GM23338 (cell line): Measurements from ENCODE around the gene ZBTB9. TPM values are rescaled to one million over a fixed set of nuclear protein-coding genes. Genes with fewer than 3 reads are reported as not detected.

Source experiments
- ATAC-seq: fragments of 200-7000 bp; cut with Tn5 transposase; 3 replicates; pipeline ENCODE4 v1.9.1; 2020
- DNase-seq: peaks from one replicate; pipeline ENCODE4 v3.0.0-alpha.2; 2015; ENCODE audit warnings: low spot score
- H2AFZ ChIP-seq: fragments of 200-600 bp; sonication (generic); 2 replicates; pipeline ENCODE4 v1.8.0; 2016; ENCODE audit warnings: antibody characterized with exemption, mild to moderate bottlenecking, moderate library complexity
- H3F3A ChIP-seq: fragments of 200-600 bp; sonication (generic); replicated peaks from 2 replicates; pipeline ENCODE4 v1.8.0; 2017; ENCODE audit warnings: antibody characterized with exemption, mixed run types, low read depth
- H3K27ac ChIP-seq: fragments of 200-600 bp; sonication (generic); 2 replicates; pipeline ENCODE4 v1.6.1; 2016; ENCODE audit warnings: low read depth
- H3K27me3 ChIP-seq: fragments of 200-600 bp; sonication (generic); 2 replicates; pipeline ENCODE4 v1.8.0; 2016; ENCODE audit warnings: mild to moderate bottlenecking, mixed run types, moderate library complexity; ENCODE audit not compliant: insufficient read depth
- H3K36me3 ChIP-seq: fragments of 200-600 bp; sonication (generic); 2 replicates; pipeline ENCODE4 v1.8.0; 2016; ENCODE audit warnings: mild to moderate bottlenecking; ENCODE audit not compliant: insufficient read depth
- H3K4me1 ChIP-seq: fragments of 200-600 bp; sonication (generic); 2 replicates; pipeline ENCODE4 v1.8.0; 2016; ENCODE audit warnings: mild to moderate bottlenecking, moderate library complexity; ENCODE audit not compliant: insufficient read depth
- H3K4me2 ChIP-seq: fragments of 200-600 bp; sonication (generic); 2 replicates; pipeline ENCODE4 v1.7.1; 2017; ENCODE audit warnings: mixed run types
- H3K4me3 ChIP-seq: fragments of 200-600 bp; sonication (generic); 2 replicates; pipeline ENCODE4 v1.6.1; 2016; ENCODE audit warnings: mixed run types
- H3K79me2 ChIP-seq: fragments of 200-600 bp; sonication (generic); replicated peaks from 2 replicates; pipeline ENCODE4 v1.8.0; 2017; ENCODE audit warnings: mild to moderate bottlenecking; ENCODE audit not compliant: insufficient read depth
- H3K9me2 ChIP-seq: fragments of 200-600 bp; sonication (generic); 2 replicates; pipeline ENCODE4 v1.8.0; 2017; ENCODE audit not compliant: insufficient read depth
- H4K20me1 ChIP-seq: fragments of 200-600 bp; sonication (generic); replicated peaks from 2 replicates; pipeline ENCODE4 v1.8.0; 2017; ENCODE audit warnings: mild to moderate bottlenecking; ENCODE audit not compliant: insufficient read depth
- H3K27ac Mint-ChIP-seq: 2 replicates; pipeline ENCODE4 v1.8.0; 2020; ENCODE audit warnings: inconsistent platforms, mild to moderate bottlenecking, moderate library complexity, mixed read lengths
- H3K27me3 Mint-ChIP-seq: 3 replicates; pipeline ENCODE4 v1.8.0; 2022; ENCODE audit warnings: low read depth, mild to moderate bottlenecking, moderate library complexity, mixed read lengths, inconsistent platforms; ENCODE audit not compliant: insufficient read depth, poor library complexity
- H3K36me3 Mint-ChIP-seq: 3 replicates; pipeline ENCODE4 v1.8.0; 2021; ENCODE audit warnings: low read depth, mild to moderate bottlenecking, inconsistent platforms, moderate library complexity, mixed read lengths
- H3K4me1 Mint-ChIP-seq: 3 replicates; pipeline ENCODE4 v1.8.0; 2020; ENCODE audit warnings: mild to moderate bottlenecking, inconsistent platforms, mixed read lengths
- H3K4me3 Mint-ChIP-seq: 3 replicates; pipeline ENCODE4 v1.8.0; 2021; ENCODE audit warnings: moderate library complexity, mild to moderate bottlenecking, inconsistent platforms, mixed read lengths
- H3K9me3 Mint-ChIP-seq: 3 replicates; pipeline ENCODE4 v1.8.0; 2020; ENCODE audit warnings: moderate library complexity, mild to moderate bottlenecking, inconsistent platforms, mixed read lengths
- CREB1 ChIP-seq: fragments of 250-450 bp; sonication (Bioruptor Pico); IDR thresholded peaks from 2 replicates; pipeline ENCODE4 v1.5.0; 2020; ENCODE audit warnings: low read depth, mild to moderate bottlenecking, moderate library complexity
- CTCF ChIP-seq, 2 experiments: fragments of 200-600 bp in 1 of 2; sonication (generic) in 1 of 2; conservative IDR thresholded peaks; 2 replicates each; pipeline versions ENCODE4 v1.5.1 to v1.6.1; 2016 to 2017; ENCODE audit warnings: antibody characterized with exemption in 2 of 2, low read depth in 2 of 2, mild to moderate bottlenecking in 2 of 2, moderate library complexity in 1 of 2
- EZH2 ChIP-seq: fragments of 200-600 bp; sonication (generic); IDR thresholded peaks from one replicate; pipeline ENCODE4 v1.8.0; 2017; ENCODE audit warnings: antibody characterized with exemption, mild to moderate bottlenecking, low read depth; ENCODE audit not compliant: unreplicated experiment
- EZH2phosphoT487 ChIP-seq: fragments of 200-600 bp; sonication (generic); IDR thresholded peaks from one replicate; pipeline ENCODE4 v1.8.1; 2018; ENCODE audit warnings: antibody characterized with exemption; ENCODE audit not compliant: unreplicated experiment
- POLR2AphosphoS5 ChIP-seq: IDR thresholded peaks from 2 replicates; pipeline ENCODE4 v1.6.1; 2016; ENCODE audit warnings: antibody characterized with exemption, low read depth
- REST ChIP-seq: IDR thresholded peaks from one replicate; pipeline ENCODE4 v1.6.1; 2018; ENCODE audit warnings: antibody characterized with exemption; ENCODE audit not compliant: unreplicated experiment
- STAT1 ChIP-seq: IDR thresholded peaks from one replicate; pipeline ENCODE4 v1.6.1; 2016; ENCODE audit warnings: antibody characterized with exemption; ENCODE audit not compliant: unreplicated experiment
- ZNF114 ChIP-seq: fragments of 250-450 bp; sonication (Bioruptor Pico); IDR thresholded peaks from 2 replicates; pipeline ENCODE4 v1.5.0; 2020; ENCODE audit warnings: mild to moderate bottlenecking, moderate library complexity
- polyA plus RNA-seq: library from polyadenylated mRNA; unstranded; fragments of >200 nt; fragmentation: Nextera tagmentation; extraction: Ambion mirVana; gene quantifications from 2 replicates; pipeline ENCODE4 v1.2.1, GENCODE V29; 2016
- total RNA-seq: library from RNA; depleted of rRNA; stranded (reverse); fragments of >200 nt; shearing (Covaris generic); gene quantifications from 2 replicates; pipeline ENCODE4 v1.2.3, GENCODE V29; 2014

ZBTB9 gene
- total and polyA plus RNA-seq, 2 experiments from 2014 or later = 13.5 to 17.9 TPM

- peaks cover 56% of the 10 kb centered on the region for H3K36me3 Mint-ChIP-seq
These were observed 40.9 kb upstream of the ZBTB9 start for GRCh38 chr6:33413241-33414120.

GRCh38 chr6:33414592-33415271 lies 39.6 kb upstream of the ZBTB9 start:
- peak; percentile 67 for DNase-seq
- H3K4me3 ChIP-seq = peak overlapping the region; percentile 17; the same call in 1 of the 2 replicates
- H3K36me3 ChIP-seq = peaks cover 14% of the 10 kb centered on the region; the same call in 1 of the 2 replicates
- peak overlapping the region; percentile 27; the same call in 1 of the 2 replicates for H3K27ac Mint-ChIP-seq
- ATAC-seq = no peak
- peaks cover 27% of the 10 kb centered on the region for H3F3A ChIP-seq
- peak overlapping the region; percentile 38; the same call in 1 of the 2 replicates for H3K4me2 ChIP-seq
- peaks cover 59% of the 10 kb centered on the region for H3K4me1 Mint-ChIP-seq
- peak overlapping the region; percentile 99; the same call in 2 of the 3 replicates for H3K4me3 Mint-ChIP-seq
- peaks cover 44% of the 10 kb centered on the region for H3K79me2 ChIP-seq
- no peak for TF ChIP-seq CREB1 (CRISPR knock-in tag)
- TF ChIP-seq STAT1 = no peak
- no peak for TF ChIP-seq EZH2
- peak; percentile 64 to 69 for TF ChIP-seq CTCF (conservative IDR thresholded peaks at IDR 0.05; ENCODE audit: low read depth in 2 of 2)
- TF ChIP-seq ZNF114 (CRISPR knock-in tag) = no peak
- H2AFZ ChIP-seq = no peak overlapping the region
- H3K4me1 ChIP-seq = peaks cover 44% of the 10 kb centered on the region
- peaks cover 34% of the 10 kb centered on the region for H3K27me3 Mint-ChIP-seq
- H3K9me2 ChIP-seq = no peaks in the 10 kb centered on the region
- H3K36me3 Mint-ChIP-seq = peaks cover 56% of the 10 kb centered on the region
- peak overlapping the region; percentile 42; the same call in 1 of the 2 replicates for H3K27ac ChIP-seq
- peaks cover 22% of the 10 kb centered on the region for H4K20me1 ChIP-seq
- H3K27me3 ChIP-seq = no peaks in the 10 kb centered on the region
- no peaks in the 10 kb centered on the region for H3K9me3 Mint-ChIP-seq

More at GRCh38 chr6:33413241-33414120, 40.9 kb upstream of the ZBTB9 start:
- peaks cover 27% of the 10 kb centered on the region for H3K27me3 Mint-ChIP-seq
- Histone ChIP-seq H2AFZ (no peak overlapping the region), H4K20me1 (peaks cover 23% of the 10 kb centered on the region), H3K27ac (no peak overlapping the region), H3K79me2 (peaks cover 44% of the 10 kb centered on the region), H3K4me2 (no peak overlapping the region), H3K9me2 (no peaks in the 10 kb centered on the region), H3K4me1 (peaks cover 37% of the 10 kb centered on the region), H3K27me3 (no peaks in the 10 kb centered on the region), H3K36me3 (peaks cover 14% of the 10 kb centered on the region; the same call in 1 of the 2 replicates), H3F3A (peaks cover 25% of the 10 kb centered on the region), H3K4me3 (no peak overlapping the region)
- H3K4me3 Mint-ChIP-seq = no peak overlapping the region; the same call in 2 of the 3 replicates
- H3K27ac Mint-ChIP-seq = no peak overlapping the region
- no peak for TF ChIP-seq REST
- peak; percentile 38; the same call in 1 of the 2 replicates for TF ChIP-seq POLR2AphosphoS5
- TF ChIP-seq EZH2phosphoT487 = no peak
- H3K4me1 Mint-ChIP-seq = peaks cover 57% of the 10 kb centered on the region
- ATAC-seq (no peak), DNase-seq (no peak)
- H3K9me3 Mint-ChIP-seq = no peaks in the 10 kb centered on the region
